NCI-H748 (cell line): ENCODE data around the gene COBLL1.

Source experiments
- DNase-seq: peaks from one replicate; lab custom pipeline; 2025; ENCODE audit not compliant: unreplicated experiment; lab: John Stamatoyannopoulos, UW

Gene COBLL1

DNA sequence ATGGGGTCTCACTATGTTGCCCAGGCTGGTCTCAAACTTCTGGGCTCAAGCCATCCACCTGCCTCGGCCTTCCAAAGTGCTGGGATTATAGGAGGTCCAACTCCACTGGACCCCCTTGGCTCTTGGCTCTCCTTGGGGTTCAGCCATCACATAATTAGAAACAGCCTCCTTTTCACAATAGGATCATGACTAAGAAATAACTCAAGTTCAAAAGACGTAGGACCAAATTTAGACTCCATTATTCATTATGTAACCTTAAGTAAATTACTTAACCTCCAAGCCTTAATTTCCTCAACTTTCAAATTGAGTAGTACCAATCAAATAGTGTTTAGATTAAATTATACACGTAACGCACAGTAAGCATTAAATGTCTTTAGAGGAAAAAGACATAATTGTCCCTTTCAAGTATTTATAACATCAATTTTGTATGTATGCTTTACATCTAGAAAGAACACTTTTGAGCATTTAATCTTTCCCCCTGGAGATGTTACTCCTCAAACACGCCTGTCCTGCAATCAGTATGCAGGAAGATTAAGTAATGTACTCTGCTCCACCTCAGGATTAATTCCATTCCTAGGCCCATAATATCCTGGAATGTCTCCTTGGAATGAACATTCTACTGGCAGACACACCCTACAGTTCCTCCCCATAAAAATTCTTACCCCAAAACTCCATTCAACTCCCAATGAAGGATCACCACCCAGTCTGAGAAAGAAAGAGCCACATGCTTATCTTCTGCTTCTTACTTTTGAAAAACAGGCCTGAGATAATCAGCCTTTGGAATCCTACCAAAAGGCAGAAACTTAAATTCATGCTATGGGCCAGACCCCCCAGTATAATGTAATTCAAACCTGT, 49.1 kb downstream of the COBLL1 start:
- DNase-seq: no peak

DNA sequence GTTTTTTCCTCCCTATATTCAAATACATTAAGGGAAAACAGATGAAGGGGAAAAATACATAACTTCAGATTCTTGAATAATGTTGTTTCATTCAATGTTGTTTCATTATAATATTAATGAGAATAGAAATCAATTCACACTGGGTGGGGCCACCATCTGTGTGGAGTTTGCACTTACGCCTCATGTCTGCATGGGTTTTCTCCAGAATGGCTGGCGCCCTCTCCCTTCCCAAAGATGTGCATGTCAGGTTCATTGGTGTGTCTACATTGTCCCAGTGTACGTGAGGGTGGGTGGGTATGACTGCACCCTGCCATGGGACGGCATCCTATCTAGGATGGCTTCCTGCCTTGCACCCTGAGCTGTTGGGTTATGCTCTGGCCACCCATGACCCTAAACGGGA, 51.7 kb downstream of the COBLL1 start:
- DNase-seq: no peak

- DNase-seq: no peak
Measured at GRCh38 chr2:164786787-164787186, 54.8 kb downstream of the COBLL1 start.

- DNase-seq: no peak
Measured at GRCh38 chr2:164785457-164785856, 56.2 kb downstream of the COBLL1 start.

GRCh38 chr2:164784376-164784775, 57.2 kb downstream of the COBLL1 start:
- no peak for DNase-seq

GRCh38 chr2:164782323-164782722, 59.3 kb downstream of the COBLL1 start:
- DNase-seq: no peak

DNA sequence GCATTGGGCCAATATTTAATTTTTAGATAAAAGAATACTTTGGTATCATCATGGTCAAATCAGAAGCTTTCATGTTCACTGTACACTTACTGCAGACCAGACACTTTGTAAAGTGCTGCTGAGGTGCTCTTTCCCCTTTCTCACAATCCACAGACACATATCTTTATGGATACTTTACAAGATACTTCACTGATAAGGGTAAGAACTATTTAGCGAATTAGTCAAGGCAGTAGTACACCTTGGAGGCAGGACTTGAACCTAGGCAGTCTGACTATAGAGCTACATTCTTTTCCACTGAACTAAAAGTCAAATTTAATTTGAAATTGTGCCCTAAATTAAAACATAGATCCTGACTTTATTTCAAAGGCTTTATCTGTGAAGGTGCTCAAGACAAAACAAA, 60.2 kb downstream of the COBLL1 start:
- no peak for DNase-seq

DNA sequence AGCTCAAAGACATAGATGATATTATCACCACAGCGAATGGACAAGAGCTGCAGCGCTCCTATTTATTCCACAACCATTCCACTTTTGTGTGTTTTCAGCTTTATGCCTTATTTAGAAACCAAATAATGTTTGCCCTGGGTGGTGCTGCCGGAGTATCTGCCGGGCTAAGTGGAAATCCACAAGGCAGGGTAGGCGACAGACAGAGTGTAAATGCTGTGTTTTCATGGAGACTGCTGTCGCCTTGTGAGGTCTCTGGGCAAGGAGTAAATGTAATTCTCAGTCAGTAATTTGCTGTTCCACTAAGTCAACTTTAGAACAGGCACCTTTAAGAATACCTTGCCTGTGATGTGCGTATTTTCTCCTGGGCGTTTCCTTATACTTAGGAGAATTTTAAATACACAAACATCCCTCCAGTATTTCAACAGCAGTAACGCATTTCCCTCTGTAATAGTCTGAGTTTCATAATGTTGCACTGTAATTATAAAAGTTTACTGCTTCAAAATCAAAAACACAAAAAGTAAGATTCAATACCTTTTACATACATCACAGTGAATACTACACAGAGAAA, 60.9 kb downstream of the COBLL1 start:
- DNase-seq: peak; percentile 4

GRCh38 chr2:164779383-164780057, 62.1 kb downstream of the COBLL1 start:
- no peak for DNase-seq

DNA sequence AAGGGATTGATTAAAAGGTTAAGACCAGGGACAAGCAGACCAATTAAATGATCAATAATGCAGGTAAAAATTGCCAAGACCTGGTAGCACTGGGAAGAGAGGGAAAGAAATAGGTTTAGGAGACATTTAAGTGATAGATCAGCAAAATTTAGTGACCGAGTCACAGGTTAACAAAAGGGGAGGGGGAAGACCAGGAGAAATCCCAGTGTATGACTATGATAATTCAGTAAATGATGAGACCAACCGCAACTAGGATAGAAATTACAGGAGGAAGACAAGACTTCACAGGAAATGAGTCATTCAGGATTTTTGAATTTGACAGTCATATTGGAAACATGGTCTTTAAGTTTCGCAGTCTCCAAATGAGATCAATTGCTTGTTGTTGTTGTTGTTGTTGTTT, 62.9 kb downstream of the COBLL1 start:
- DNase-seq: no peak

- no peak for DNase-seq
Measured at GRCh38 chr2:164777847-164778461, 63.7 kb downstream of the COBLL1 start.

- DNase-seq: no peak
Measured at GRCh38 chr2:164773635-164774034, 68.0 kb downstream of the COBLL1 start.

DNA sequence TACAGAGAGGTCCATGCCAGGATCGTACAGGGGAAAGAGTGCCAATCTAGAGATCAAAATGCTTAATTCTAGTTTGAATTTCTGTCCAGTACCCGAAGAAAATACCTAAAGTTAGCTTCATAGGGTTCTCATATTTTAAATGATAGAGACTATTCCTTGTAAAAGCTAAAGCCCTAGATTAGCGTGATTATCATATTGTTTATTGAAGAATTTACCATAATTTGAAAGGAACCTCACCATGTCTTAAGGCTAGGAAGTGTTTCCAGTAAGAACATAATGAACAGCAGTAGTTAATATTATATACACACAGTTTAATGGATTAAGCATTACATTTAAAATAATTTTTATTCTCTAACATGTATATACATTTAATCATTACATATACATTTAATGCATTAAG, 68.5 kb downstream of the COBLL1 start:
- no peak for DNase-seq

DNA sequence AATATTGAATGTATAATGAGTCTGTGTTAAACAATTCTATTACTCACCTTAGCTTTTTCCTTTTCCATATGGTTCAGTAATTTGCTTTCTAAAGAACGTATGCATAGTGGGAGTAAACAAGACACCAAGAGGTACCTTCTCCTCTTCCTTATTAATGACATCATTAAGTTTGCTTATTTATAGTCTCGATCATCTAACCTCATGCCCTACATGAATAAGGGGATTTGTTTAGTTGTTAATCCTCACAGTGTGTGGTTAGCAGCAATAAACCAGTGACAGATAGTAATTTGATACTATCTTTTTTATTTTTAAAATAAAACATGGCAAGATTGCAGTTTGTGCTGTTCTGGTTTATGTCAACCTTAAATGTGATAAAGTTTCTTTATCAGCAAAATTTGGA, 69.7 kb downstream of the COBLL1 start:
- peak; percentile 29 for DNase-seq

DNA sequence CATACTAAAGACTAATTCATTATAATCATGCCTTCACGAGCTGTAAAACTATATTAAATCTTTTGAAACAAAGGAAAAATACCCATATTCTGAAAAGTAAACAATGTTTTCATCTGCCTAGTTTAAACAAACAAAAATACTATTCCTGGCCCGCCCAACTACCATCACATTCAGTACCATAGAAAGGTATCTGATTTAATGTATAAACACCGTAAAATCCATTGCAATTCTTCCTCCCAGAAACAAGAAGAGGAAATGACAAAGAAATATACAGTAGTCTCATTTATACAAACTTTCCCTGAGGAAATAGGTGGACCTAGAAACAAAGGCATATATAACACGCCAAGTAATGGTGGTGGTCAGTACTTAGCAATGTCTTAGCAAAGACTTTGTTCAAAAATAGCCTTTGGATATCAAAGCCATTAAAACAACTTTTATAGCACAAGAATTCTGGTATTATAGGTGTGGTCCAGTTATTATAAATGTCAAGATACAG, 71.2 kb downstream of the COBLL1 start:
- no peak for DNase-seq

DNA sequence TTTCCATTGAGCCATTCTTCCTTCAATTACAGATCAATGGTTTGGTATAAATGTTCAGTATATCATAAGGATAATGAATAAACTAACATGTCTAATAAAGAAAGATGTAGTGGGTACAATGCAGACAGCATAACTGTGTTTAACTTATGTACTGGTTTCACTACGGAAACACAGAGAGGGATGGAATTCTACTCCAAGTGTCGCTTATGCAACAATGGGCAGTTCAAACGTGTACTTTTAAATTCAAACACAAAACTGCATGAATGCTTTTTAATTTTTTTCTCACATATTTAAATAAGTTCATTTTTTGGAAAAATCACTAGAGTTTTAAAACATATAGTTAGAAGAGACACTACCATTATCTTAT, 74.7 kb downstream of the COBLL1 start:
- no peak for DNase-seq

DNA sequence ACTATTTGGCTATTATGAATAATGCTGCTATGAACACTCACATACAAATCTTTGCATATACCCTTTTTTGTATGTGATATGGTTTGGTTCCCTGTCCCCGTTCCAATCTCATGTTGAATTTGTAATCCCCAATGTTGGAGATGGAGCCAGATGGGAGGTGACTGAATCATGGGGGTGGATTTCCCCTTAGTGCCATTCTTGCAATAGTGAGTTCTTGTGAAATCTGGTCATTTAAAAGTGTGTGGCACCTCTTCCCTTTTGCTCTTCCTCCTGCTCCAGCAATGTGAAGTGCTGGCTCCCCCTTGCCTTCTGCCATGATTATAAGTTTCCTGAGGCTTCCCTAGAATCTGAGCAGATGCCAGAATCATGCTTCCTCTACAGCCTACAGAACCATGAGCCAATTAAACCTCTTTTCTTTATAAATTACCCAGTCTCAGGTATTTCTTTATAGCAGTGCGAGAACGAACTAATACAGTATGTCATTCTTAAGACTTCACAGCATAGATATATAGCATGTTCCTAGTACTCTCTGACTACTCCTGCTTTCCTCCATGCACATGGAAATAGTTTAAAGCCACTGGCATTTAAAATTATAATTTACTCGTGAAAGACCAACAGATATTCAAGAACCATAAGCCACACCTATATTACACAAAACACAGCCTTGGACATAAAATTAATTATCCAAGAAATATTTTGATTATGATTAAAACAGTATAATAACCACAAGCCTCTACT, 75.2 kb downstream of the COBLL1 start:
- no peak for DNase-seq

GRCh38 chr2:164764996-164765395, 76.6 kb downstream of the COBLL1 start:
- no peak for DNase-seq

DNA sequence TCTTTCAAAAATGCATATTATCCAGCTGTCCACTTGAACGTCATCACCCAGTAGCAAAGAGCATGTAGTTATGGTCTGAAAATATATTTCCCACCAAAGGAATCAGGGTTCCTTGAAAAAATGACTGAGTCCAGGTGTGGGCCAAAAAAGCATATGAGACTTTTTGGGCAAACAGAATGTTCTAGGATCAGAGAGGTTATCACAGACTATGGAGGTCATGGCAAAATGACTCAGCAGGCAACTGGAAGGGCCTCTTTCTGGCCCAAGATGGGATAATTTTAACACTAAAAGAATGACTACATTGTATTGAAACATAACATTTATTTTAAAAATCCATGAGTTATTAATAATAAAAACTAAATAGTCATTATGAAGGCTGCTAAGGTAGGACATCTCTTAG, 77.1 kb downstream of the COBLL1 start:
- no peak for DNase-seq

DNA sequence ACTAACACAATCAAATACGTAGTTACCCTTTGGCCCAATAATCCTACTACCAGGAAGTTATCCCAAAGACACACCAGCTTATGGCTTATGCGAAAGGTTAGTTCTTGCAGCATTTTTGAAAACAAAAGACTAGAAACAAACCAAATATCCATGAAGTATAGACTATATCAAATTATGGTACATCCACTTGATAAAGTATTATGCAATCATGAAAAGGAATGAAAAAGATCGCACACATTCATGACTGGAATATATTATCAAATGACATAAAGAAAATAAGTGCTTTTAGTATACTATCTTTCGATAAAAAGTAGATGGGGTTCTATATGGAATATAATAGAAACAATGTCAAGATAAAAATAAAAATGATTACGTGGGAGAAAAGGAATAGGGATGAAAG, 78.2 kb downstream of the COBLL1 start:
- DNase-seq: no peak
